GM23248 (cell line): Measurements from ENCODE around the gene RRAS.

ENCODE experiments used
- EZH2 ChIP-seq: fragments of 200-600 bp; sonication (generic); IDR thresholded peaks from 2 replicates; pipeline ENCODE4 v1.6.1; 2018; ENCODE audit warnings: antibody characterized with exemption, mild to moderate bottlenecking; ENCODE audit not compliant: insufficient read depth, poor library complexity, severe bottlenecking
- EZH2phosphoT487 ChIP-seq: fragments of 200-600 bp; sonication (generic); IDR thresholded peaks from 2 replicates; pipeline ENCODE4 v1.6.1; 2018; ENCODE audit warnings: antibody characterized with exemption, moderate library complexity, mild to moderate bottlenecking, low read depth; ENCODE audit not compliant: insufficient read depth

GRCh38 chr19:49656456-49657109 lies 16.6 kb upstream of the RRAS start:
- TF ChIP-seq EZH2phosphoT487 (no peak), EZH2 (no peak)
